Stimulated activated naive B cell treated with anti-CD40 and anti-IgM and Interleukin-4, amounts not matched to agents 10 μg/mL and 1 μg/mL and 100 μg/mL, for 72 hours (primary cell): ENCODE measurements around the gene LSP1.

Experiments used
- ATAC-seq, 2 donors: fragments of 150-1000 bp; cut with Tn5 transposase; replicated peaks; 2 replicates each; pipeline ENCODE4 v1.10.0; 2021; ENCODE audit warnings: moderate library complexity in 1 of 2
- DNase-seq: peaks from one replicate; pipeline ENCODE4 v3.0.0; 2021
- H3K27ac Mint-ChIP-seq: one replicate; pipeline ENCODE4 v1.8.0; 2022; ENCODE audit warnings: mild to moderate bottlenecking, mixed read lengths
- H3K27me3 Mint-ChIP-seq, 2 donors: one replicate each; pipeline ENCODE4 v1.8.0; 2022; ENCODE audit warnings: mixed read lengths in 2 of 2
- H3K36me3 Mint-ChIP-seq, 2 donors: one replicate each; pipeline ENCODE4 v1.8.0; 2022; ENCODE audit warnings: mixed read lengths in 2 of 2, mild to moderate bottlenecking in 1 of 2
- H3K4me1 Mint-ChIP-seq, 2 donors: one replicate each; pipeline ENCODE4 v1.8.0; 2022; ENCODE audit warnings: mixed read lengths in 2 of 2, mild to moderate bottlenecking in 1 of 2
- H3K4me3 Mint-ChIP-seq, 2 donors: one replicate each; pipeline ENCODE4 v1.8.0; 2022; ENCODE audit warnings: mild to moderate bottlenecking in 2 of 2, mixed read lengths in 2 of 2, moderate library complexity in 1 of 2
- H3K9me3 Mint-ChIP-seq, 2 donors: one replicate each; pipeline ENCODE4 v1.8.0; 2022; ENCODE audit warnings: mixed read lengths in 2 of 2, mild to moderate bottlenecking in 1 of 2

Gene LSP1

DNA sequence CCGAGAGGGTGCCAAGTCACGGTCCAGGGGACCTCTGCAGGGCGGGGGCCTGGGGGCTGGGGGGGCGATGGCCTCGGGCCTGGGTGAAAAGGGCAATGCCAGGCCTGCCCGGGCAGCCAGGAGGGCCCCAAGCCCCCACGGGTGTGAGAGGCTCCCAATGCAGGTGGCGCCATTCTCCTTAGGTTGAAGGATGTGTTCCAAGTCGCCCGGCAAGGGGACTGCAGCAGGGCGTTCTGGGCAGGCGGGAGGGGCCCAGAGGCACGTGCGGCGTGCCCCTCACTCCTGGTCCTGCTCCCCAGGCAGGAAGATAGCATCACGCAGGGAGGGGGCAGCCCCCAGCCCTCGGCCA is 14.8 kb upstream of the LSP1 start:
- peak overlapping the region in 1 of 2 donors; percentile 39 for H3K4me3 Mint-ChIP-seq
- H3K4me1 Mint-ChIP-seq = peaks cover 18 to 36% of the 10 kb centered on the region in 2 donors
- peaks cover 5 to 16% of the 10 kb centered on the region in 2 donors for H3K27me3 Mint-ChIP-seq
- no peak for DNase-seq
- no peak overlapping the region for H3K27ac Mint-ChIP-seq
- no peaks in the 10 kb centered on the region for H3K36me3 Mint-ChIP-seq
- peak in 1 of 2 donors; percentile 16 for ATAC-seq
- no peaks in the 10 kb centered on the region for H3K9me3 Mint-ChIP-seq

DNA sequence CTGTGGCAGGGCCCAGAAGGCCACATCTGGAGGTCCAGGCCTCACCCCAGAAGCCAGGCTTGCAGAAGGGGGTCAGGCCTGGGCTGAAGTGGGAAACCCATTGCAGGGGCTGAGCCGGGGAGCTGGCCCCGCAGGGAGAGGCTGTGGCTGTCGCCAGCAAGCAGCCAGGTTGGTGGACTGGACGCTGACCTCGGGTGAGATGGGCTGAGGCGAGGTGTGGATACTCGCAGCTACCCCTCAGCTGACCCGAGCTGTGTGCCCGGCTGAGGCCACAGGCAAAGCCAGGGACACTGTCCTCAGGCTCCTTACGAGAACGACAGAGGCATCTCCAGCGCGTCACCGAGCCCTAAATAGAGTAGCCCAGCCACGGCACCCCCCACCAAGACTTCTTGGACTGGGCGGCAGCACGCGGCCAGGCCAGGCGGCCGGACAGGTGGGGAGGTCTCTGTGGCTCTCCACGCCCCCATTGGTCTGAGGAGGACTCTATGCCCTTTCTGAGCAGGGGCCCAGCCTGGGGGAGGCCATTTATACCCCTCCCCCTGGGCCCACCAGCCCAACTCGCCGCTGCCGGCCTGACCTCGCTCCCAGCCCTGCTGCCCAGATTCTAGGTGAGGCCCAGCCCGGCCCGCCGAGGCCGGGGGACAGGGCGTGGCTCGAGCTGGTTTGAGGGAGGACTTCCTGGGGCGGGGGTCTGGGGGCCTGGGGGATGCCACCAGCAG is 14.3 kb upstream of the LSP1 start, which contains the start of gene TNNI2:
Gene TNNI2, plus strand, starts transcription at position 556 of the 719 bp plus-strand sequence. CDS start 716 bp downstream, outside the sequence.
- H3K4me3 Mint-ChIP-seq = peak within 1 kb of the TSS; percentile 70 to 75
- no peaks in the 10 kb centered on the region for H3K36me3 Mint-ChIP-seq
- peaks cover 22 to 41% of the 10 kb centered on the region in 2 donors for H3K4me1 Mint-ChIP-seq
- H3K27me3 Mint-ChIP-seq = peaks cover 1 to 11% of the 10 kb centered on the region in 2 donors
- H3K9me3 Mint-ChIP-seq = no peaks in the 10 kb centered on the region
- ATAC-seq = no peak
- no peak for DNase-seq
- peak within 1 kb of the TSS; percentile 95 for H3K27ac Mint-ChIP-seq

DNA sequence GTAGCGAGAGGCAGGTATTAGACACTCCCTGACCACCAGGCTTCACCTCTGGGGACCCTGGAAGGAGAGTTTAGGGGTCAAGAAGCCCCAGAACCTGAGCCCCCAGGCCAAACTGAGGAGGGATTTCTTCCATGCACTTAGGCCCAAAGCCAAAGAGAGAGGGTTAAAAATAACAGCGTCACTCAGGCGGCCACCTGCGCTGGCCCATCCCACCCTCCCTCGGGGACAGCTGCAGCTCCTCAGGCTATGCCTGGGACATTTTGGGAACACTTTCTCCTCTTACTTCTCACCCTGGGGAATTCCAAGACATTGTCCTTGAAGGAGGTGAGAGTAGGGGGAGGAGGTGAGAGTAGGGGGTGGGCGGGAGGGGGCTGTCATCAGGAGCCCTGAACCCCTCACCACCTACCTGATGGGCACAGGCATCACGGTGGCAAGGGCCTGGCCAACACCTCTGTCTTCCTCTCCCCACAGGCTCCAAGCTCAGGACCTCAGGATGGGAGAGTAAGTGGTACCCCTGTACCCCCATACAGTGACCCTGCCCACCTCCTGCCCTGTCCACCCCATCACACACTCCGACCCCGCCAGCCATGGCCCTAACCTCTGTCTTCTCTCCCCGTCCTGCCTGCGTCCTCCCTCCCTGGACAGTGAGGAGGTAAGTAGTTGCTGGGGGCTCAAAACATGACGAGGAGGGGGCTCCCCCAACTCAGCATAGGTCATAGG is 13.5 kb upstream of the LSP1 start:
- Mint-ChIP-seq H3K36me3 (no peaks in the 10 kb centered on the region), H3K27me3 (peaks cover 0 to 3% of the 10 kb centered on the region in 2 donors), H3K27ac (peak overlapping the region; percentile 95), H3K4me1 (peaks cover 27 to 49% of the 10 kb centered on the region in 2 donors), H3K9me3 (no peaks in the 10 kb centered on the region), H3K4me3 (peak overlapping the region; percentile 70 to 75)
- ATAC-seq (peak; percentile 0 to 3), DNase-seq (no peak)

DNA sequence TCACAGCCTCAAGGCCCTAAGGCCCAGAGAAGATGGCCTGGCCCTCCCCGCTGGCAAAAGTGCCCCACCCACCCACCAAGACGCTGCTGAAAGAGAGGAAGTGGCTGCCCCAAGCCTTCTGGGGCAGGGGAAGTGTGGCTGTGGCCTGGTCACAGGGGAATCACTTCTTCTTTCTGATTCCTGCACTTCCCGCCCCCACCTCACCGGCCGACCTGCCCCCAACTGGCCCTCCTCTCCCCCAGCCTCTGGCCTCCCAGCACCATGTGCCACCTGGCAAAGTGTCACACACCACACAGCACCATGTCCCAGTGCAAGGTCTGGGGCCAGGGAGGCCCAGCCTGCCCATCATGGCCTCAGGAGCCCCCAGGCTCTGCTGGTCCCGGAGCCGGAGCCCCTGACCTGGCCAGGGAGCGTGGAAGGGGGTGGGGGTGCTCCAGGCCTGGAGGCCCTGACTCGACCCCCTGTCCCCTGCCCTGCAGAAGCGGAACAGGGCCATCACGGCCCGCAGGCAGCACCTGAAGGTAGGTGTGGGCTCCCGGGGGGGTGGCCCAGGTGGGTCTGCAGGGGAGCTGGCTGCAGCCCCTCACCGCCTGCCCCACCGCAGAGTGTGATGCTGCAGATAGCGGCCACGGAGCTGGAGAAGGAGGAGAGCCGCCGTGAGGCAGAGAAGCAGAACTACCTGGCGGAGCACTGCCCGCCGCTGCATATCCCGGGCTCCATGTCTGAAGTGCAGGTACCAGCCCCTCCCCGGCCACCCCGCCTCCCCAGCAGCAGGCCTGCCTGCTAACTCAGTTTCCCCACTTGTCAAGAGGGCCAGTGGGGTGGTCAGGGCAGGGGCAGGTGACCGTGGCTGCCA is 12.7 kb upstream of the LSP1 start:
- DNase-seq (peak; percentile 66), ATAC-seq (peak; percentile 76 to 79)
- Mint-ChIP-seq H3K4me3 (peak overlapping the region; percentile 70 to 75), H3K9me3 (no peaks in the 10 kb centered on the region), H3K4me1 (peaks cover 34 to 57% of the 10 kb centered on the region in 2 donors), H3K36me3 (no peaks in the 10 kb centered on the region), H3K27ac (peak overlapping the region; percentile 95), H3K27me3 (no peaks in the 10 kb centered on the region)

DNA sequence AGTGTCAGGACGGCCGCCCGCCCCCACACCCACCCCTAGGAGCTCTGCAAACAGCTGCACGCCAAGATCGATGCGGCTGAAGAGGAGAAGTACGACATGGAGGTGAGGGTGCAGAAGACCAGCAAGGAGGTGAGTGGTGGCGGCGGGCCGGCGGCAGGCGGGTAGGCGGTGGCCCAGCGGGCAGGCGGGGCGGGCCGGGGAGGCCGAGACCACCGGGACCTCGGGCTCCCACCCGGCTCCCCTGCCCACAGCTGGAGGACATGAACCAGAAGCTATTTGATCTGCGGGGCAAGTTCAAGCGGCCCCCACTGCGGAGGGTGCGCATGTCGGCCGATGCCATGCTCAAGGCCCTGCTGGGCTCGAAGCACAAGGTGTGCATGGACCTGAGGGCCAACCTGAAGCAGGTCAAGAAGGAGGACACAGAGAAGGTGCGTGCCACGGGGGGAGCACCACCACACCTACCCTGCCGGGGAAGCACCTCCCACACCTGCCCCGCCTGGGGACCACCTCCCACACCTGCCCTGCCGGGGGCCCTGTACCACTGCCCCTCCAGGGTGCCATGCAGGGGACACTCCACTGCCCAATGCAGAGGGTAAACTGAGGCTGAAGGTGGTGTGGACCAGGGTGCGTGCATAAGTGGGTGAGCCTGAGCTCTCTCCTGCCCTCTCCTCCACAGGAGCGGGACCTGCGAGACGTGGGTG is 12.0 kb upstream of the LSP1 start:
- Mint-ChIP-seq H3K36me3 (no peaks in the 10 kb centered on the region), H3K27me3 (no peaks in the 10 kb centered on the region), H3K4me3 (no peak overlapping the region), H3K4me1 (peaks cover 41 to 64% of the 10 kb centered on the region in 2 donors), H3K27ac (no peak overlapping the region), H3K9me3 (no peaks in the 10 kb centered on the region)
- DNase-seq (no peak), ATAC-seq (no peak)

DNA sequence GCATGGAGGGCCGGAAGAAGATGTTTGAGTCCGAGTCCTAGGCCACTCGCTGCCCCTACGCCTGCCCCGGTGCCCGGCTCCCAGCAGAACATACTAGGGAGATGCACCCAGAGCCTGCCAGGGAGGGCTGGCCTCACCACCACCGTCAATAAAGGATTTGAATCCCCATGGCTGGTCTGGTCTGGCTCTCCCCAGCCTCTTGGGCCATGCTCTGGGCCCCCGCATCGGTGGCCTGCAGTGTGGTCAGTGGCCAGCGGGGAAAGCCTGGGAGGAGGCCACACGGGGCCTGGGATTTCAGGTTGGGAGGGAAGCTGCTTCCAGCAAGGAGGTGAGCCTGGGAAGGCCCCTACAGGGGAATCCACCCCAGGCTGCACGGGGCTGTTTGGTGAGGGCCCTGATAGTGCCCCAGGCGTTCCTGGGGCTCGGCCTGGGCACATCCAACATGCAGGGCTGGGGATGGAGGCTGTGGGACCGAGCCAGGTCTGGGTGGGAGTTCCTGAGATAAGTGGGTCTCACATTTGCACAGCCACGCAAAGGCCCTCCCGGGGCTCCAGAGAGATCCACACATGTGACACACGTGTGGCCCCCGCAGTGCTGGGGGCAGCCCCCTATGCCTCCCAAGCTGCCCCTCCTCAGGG is 11.3 kb upstream of the LSP1 start:
- H3K9me3 Mint-ChIP-seq = no peaks in the 10 kb centered on the region
- no peak overlapping the region for H3K4me3 Mint-ChIP-seq
- no peaks in the 10 kb centered on the region for H3K36me3 Mint-ChIP-seq
- H3K4me1 Mint-ChIP-seq = peaks cover 47 to 72% of the 10 kb centered on the region in 2 donors
- H3K27ac Mint-ChIP-seq = no peak overlapping the region
- no peak for DNase-seq
- ATAC-seq = no peak
- no peaks in the 10 kb centered on the region for H3K27me3 Mint-ChIP-seq

DNA sequence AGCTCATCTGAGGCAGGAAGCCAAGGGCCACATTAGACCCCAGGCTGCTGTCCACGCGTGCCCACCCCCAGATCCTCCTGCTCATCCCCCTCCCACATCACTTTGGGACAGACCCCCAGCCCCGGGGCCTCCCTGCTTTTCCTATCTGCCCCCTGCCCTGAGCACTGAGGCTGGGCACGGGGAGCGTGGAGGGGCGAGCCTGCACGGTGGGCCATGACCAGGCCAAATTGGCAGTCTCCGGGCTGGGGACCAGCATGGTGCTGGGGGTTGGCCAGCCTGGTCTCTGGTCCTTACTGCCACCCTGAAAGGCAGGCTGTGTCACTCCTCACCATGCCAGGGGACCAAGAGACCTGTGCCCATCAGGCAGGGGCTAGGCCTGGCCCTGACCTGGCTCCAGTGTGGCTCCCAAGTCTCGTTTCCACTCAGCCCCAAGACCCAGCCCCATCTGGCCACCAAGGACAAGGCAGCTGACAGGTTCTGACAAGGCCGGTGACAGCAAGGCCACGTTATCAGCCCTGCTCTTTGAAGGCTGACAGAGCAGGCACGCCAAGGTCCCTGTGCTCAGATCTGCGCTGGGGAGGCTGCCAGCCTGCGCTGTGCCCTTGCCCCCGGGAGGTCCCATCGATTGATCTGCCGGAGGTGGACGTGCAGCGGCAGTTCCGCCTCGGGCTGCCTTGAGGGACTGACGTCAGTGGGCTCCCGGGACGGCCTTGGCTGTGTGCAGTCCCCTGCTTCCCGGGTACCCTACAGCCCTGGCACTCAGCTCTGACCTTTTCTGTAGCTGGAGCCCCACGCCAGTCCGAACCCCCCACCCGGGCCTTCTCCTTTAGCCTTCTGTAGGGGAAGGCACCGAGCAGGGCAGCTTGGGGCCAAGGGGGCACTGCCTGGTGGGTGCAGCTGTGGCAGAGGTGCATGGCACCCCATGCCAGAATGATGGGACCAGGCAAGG is 10.5 kb upstream of the LSP1 start:
- ATAC-seq (no peak), DNase-seq (no peak)
- Mint-ChIP-seq H3K36me3 (no peaks in the 10 kb centered on the region), H3K27ac (peak overlapping the region; percentile 26), H3K27me3 (no peaks in the 10 kb centered on the region), H3K9me3 (no peaks in the 10 kb centered on the region), H3K4me1 (peaks cover 54 to 78% of the 10 kb centered on the region in 2 donors), H3K4me3 (peak overlapping the region in 1 of 2 donors; percentile 39)

DNA sequence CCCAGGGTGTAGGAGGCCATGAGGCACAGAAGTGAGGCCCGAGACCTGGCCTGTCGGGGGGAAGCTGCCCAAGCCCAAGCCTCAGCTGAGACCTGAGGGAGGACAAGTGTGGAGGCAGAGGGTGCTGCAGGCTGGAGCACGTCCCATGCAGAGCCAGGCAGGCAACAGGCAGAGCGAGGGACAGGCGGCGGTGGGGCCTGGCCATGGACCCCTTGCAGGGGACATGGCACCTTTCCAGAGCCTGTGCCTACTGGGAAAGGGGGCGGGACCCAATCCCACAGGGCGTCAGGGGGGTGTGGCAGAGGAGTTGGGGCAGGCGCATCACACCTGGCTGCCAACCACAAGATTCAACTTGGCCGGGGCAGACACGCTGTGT is 9.8 kb upstream of the LSP1 start:
- Mint-ChIP-seq H3K4me3 (peak overlapping the region in 1 of 2 donors; percentile 39), H3K9me3 (no peaks in the 10 kb centered on the region), H3K4me1 (peaks cover 58 to 78% of the 10 kb centered on the region in 2 donors), H3K27ac (peak overlapping the region; percentile 26), H3K27me3 (no peaks in the 10 kb centered on the region), H3K36me3 (no peaks in the 10 kb centered on the region)
- no peak for DNase-seq
- no peak for ATAC-seq

DNA sequence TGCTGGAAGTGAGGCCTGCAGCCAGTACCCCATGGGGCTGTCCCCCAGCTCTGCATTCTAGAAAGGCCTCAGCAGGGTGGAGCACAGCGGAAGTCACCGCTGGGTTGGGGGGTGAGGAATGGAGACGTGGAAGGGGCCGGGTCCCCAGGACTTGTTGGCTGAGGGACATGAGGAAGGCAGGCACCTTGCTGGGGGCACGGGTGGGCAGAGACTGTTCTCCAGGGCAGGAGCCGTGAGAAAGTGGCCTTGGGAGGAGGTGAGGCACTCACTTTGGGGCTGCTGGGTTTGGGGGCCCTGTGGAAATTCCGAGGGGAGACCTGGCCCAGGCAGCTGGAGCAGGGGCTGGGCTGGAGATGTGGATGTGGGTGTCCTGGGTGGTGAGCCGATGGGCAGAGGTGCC is 9.1 kb upstream of the LSP1 start:
- H3K9me3 Mint-ChIP-seq = no peaks in the 10 kb centered on the region
- no peak for ATAC-seq
- DNase-seq = no peak
- no peaks in the 10 kb centered on the region for H3K27me3 Mint-ChIP-seq
- peak overlapping the region; percentile 74 for H3K27ac Mint-ChIP-seq
- peaks cover 63 to 82% of the 10 kb centered on the region in 2 donors for H3K4me1 Mint-ChIP-seq
- H3K4me3 Mint-ChIP-seq = peak overlapping the region; percentile 37 to 62
- H3K36me3 Mint-ChIP-seq = no peaks in the 10 kb centered on the region

DNA sequence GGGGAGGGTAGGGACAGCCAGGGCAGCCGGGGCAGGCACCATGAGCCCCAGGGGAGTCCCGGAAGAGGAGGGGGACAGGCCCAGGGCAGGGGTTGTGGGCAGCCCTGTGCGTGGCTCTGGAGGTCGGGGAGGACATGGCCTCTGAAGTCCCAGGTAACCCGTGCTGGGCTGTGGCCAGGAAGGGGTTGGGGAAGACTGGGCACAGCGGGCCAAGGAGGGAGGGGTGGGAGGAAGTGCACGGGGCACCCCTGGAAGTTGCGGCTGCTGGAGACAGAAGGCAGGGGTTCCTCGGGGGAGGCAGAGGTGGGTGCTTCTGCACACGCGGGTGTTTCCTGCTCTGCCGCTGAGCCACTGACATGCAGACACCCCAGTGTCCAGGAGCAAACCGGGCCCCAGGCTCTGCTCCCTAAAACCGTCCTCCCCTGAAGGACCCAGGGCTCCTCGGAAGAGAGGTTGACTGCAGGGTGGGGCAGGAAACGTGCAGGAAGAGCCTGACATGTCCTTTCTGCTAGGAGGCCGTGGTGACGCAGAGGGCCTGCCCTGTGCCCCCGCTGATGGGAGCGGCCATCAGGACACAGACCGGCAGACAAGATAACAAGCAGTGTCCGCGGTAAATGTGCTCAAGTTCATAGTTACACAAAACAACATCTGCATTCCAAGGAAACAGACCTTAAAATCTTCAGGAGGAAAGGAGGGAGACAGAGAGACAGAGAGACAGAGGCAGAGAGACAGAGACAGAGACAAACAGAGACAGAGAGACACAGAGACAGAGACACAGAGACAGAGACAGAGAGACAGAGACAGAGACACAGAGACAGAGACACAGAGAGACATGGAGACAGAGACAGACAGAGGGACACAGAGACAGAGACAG is 8.4 kb upstream of the LSP1 start:
- no peak for DNase-seq
- Mint-ChIP-seq H3K4me3 (peak overlapping the region; percentile 62 to 64), H3K4me1 (peaks cover 67 to 87% of the 10 kb centered on the region in 2 donors), H3K27ac (peak overlapping the region; percentile 83), H3K9me3 (no peaks in the 10 kb centered on the region), H3K27me3 (no peaks in the 10 kb centered on the region), H3K36me3 (no peaks in the 10 kb centered on the region)
- ATAC-seq = peak in 1 of 2 donors; percentile 14

DNA sequence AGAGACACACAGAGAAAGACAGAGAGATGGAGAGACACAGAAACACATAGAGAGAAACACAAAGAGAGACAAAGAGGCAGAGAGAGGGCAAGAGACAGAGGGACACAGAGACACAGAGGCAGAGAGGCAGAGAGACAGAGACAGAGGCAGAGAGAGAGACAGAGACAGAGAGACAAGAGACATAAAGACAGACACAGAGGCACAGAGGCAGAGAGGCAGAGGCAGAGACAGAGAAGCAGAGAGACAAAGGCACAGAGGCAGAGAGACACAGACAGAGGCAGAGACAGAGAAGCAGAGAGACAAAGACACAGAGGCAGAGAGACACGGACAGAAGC is 7.8 kb upstream of the LSP1 start:
- no peaks in the 10 kb centered on the region for H3K9me3 Mint-ChIP-seq
- H3K4me3 Mint-ChIP-seq = peak overlapping the region; percentile 45 to 64
- peaks cover 64 to 87% of the 10 kb centered on the region in 2 donors for H3K4me1 Mint-ChIP-seq
- DNase-seq (no peak), ATAC-seq (no peak)
- H3K36me3 Mint-ChIP-seq = no peaks in the 10 kb centered on the region
- no peaks in the 10 kb centered on the region for H3K27me3 Mint-ChIP-seq
- H3K27ac Mint-ChIP-seq = peak overlapping the region; percentile 43
